ENCODE measurements around the gene SCAMP2.

SCAMP2 gene

GRCh38 chr15:74854453-74855022 is 18.6 kb downstream of the SCAMP2 start:
- Histone ChIP-seq H3K4me3 (ENCODE audit: low read depth in 1 of 2, low read length in 2 of 2) (no peak overlapping the region), H3K4me2 (ENCODE audit: insufficient read depth, low read length) (no peak overlapping the region), H3K27me3 (ENCODE audit: insufficient read depth, low read length, poor library complexity) (no peaks in the 10 kb centered on the region), H3K27ac (ENCODE audit: low read length) (no peak overlapping the region), H3K36me3 (ENCODE audit: insufficient read depth, low read length) (peaks cover 55% of the 10 kb centered on the region), H2AFZ (ENCODE audit: low read depth, low read length) (no peak overlapping the region), H4K20me1 (ENCODE audit: insufficient read depth, low read length) (peaks cover 13% of the 10 kb centered on the region; the same call in 1 of the 2 replicates), H3K79me2 (ENCODE audit: insufficient read depth, low read length) (peaks cover 30% of the 10 kb centered on the region), H3K4me1 (ENCODE audit: insufficient read depth, low read length) (no peaks in the 10 kb centered on the region), H3K9me3 (ENCODE audit: insufficient read depth, low read length, severe bottlenecking) (no peaks in the 10 kb centered on the region), H3K9ac (ENCODE audit: low read depth, low read length) (no peak overlapping the region)
- ATAC-seq (ENCODE audit: insufficient read depth, low read depth) (no peak), DNase-seq (no peak)
- TF ChIP-seq, protein P1, sequence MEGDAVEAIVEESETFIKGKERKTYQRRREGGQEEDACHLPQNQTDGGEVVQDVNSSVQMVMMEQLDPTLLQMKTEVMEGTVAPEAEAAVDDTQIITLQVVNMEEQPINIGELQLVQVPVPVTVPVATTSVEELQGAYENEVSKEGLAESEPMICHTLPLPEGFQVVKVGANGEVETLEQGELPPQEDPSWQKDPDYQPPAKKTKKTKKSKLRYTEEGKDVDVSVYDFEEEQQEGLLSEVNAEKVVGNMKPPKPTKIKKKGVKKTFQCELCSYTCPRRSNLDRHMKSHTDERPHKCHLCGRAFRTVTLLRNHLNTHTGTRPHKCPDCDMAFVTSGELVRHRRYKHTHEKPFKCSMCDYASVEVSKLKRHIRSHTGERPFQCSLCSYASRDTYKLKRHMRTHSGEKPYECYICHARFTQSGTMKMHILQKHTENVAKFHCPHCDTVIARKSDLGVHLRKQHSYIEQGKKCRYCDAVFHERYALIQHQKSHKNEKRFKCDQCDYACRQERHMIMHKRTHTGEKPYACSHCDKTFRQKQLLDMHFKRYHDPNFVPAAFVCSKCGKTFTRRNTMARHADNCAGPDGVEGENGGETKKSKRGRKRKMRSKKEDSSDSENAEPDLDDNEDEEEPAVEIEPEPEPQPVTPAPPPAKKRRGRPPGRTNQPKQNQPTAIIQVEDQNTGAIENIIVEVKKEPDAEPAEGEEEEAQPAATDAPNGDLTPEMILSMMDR (IDR thresholded peaks at IDR 0.05; ENCODE audit: borderline replicate concordance, extremely low read depth, low read length, poor library complexity, severe bottlenecking): no peak
- TF ChIP-seq EZH2 (IDR thresholded peaks at IDR 0.05; ENCODE audit: borderline replicate concordance, low read depth, low read length, severe bottlenecking): no peak

DNA sequence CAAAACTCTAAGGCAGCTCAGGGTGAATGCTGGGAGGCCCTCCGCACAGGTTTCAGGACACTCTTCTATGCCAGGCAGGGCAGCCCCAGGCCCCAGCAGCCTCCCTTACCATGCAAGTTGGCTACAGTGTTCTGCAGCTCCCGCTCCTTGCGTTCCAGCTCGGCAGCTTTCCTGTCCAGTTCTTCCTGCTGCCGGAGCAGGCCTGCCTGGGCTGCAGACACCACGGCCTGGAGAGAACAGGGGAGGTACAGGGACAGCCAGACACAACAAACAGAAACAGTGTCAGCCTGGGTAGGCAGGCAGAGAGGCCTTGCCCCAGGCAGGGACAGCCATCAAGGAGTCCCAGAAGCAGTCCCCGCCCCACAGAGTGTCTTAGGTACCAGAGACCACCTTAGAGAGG is 21.2 kb downstream of the SCAMP2 start:
- Histone ChIP-seq H3K79me2 (ENCODE audit: insufficient read depth, low read length) (peaks cover 7% of the 10 kb centered on the region; the same call in 1 of the 2 replicates), H3K27me3 (ENCODE audit: insufficient read depth, low read length, poor library complexity) (no peaks in the 10 kb centered on the region), H3K4me1 (ENCODE audit: insufficient read depth, low read length) (no peaks in the 10 kb centered on the region), H3K9ac (ENCODE audit: low read depth, low read length) (no peak overlapping the region), H4K20me1 (ENCODE audit: insufficient read depth, low read length) (peaks cover under 1% of the 10 kb centered on the region; the same call in 1 of the 2 replicates), H3K36me3 (ENCODE audit: insufficient read depth, low read length) (peaks cover 65% of the 10 kb centered on the region), H3K27ac (ENCODE audit: low read length) (no peak overlapping the region), H3K9me3 (ENCODE audit: insufficient read depth, low read length, severe bottlenecking) (no peaks in the 10 kb centered on the region), H3K4me3 (ENCODE audit: low read depth in 1 of 2, low read length in 2 of 2) (no peak overlapping the region), H3K4me2 (ENCODE audit: insufficient read depth, low read length) (no peak overlapping the region), H2AFZ (ENCODE audit: low read depth, low read length) (no peak overlapping the region)
- TF ChIP-seq, protein P1 (IDR thresholded peaks at IDR 0.05; ENCODE audit: borderline replicate concordance, extremely low read depth, low read length, poor library complexity, severe bottlenecking): no peak
- ATAC-seq (ENCODE audit: insufficient read depth, low read depth) (no peak), DNase-seq (no peak)

- no peak overlapping the region for H3K4me2 ChIP-seq (ENCODE audit: insufficient read depth, low read length)
- no peaks in the 10 kb centered on the region for H3K4me1 ChIP-seq (ENCODE audit: insufficient read depth, low read length)
- H3K4me3 ChIP-seq (ENCODE audit: low read depth in 1 of 2, low read length in 2 of 2): no peak overlapping the region
- ATAC-seq (ENCODE audit: insufficient read depth, low read depth) (no peak), DNase-seq (no peak)
- no peak overlapping the region for H2AFZ ChIP-seq (ENCODE audit: low read depth, low read length)
- H3K36me3 ChIP-seq (ENCODE audit: insufficient read depth, low read length): peaks cover 65% of the 10 kb centered on the region
- no peaks in the 10 kb centered on the region for H3K9me3 ChIP-seq (ENCODE audit: insufficient read depth, low read length, severe bottlenecking)
- no peaks in the 10 kb centered on the region for H3K79me2 ChIP-seq (ENCODE audit: insufficient read depth, low read length)
- no peaks in the 10 kb centered on the region for H4K20me1 ChIP-seq (ENCODE audit: insufficient read depth, low read length)
- no peak overlapping the region for H3K27ac ChIP-seq (ENCODE audit: low read length)
- H3K27me3 ChIP-seq (ENCODE audit: insufficient read depth, low read length, poor library complexity): no peaks in the 10 kb centered on the region
- H3K9ac ChIP-seq (ENCODE audit: low read depth, low read length): no peak overlapping the region
- TF ChIP-seq, protein P1 (IDR thresholded peaks at IDR 0.05; ENCODE audit: borderline replicate concordance, extremely low read depth, low read length, poor library complexity, severe bottlenecking): no peak
- no peak for TF ChIP-seq EZH2 (IDR thresholded peaks at IDR 0.05; ENCODE audit: borderline replicate concordance, low read depth, low read length, severe bottlenecking)
These were observed 22.8 kb downstream of the SCAMP2 start for GRCh38 chr15:74850393-74850792.

All from DND-41 (cell line).